Cortex of kidney (tissue), 1 donor: Measurements from ENCODE around the gene PCSK2.

Source experiments
- DNase-seq: peaks from one replicate; lab custom pipeline; 2025; lab: John Stamatoyannopoulos, UW

Gene PCSK2

GRCh38 chr20:17334932-17335331 lies 108.1 kb downstream of the PCSK2 start:
- no peak for DNase-seq

- DNase-seq = no peak
These were observed 112.2 kb downstream of the PCSK2 start for GRCh38 chr20:17339000-17339399.

GRCh38 chr20:17343091-17343490 lies 116.3 kb downstream of the PCSK2 start:
- no peak for DNase-seq

GRCh38 chr20:17343656-17344452 lies 117.0 kb downstream of the PCSK2 start:
- DNase-seq = no peak

GRCh38 chr20:17344790-17345189 lies 118.0 kb downstream of the PCSK2 start:
- no peak for DNase-seq

GRCh38 chr20:17345321-17345720 lies 118.5 kb downstream of the PCSK2 start:
- no peak for DNase-seq

- DNase-seq = no peak
These were observed 123.5 kb downstream of the PCSK2 start for GRCh38 chr20:17350321-17350720.

GRCh38 chr20:17357238-17357637 lies 130.4 kb downstream of the PCSK2 start:
- DNase-seq = no peak

- DNase-seq = no peak
These were observed 132.0 kb downstream of the PCSK2 start for GRCh38 chr20:17358854-17359253.

GRCh38 chr20:17364681-17365080 lies 137.8 kb downstream of the PCSK2 start:
- DNase-seq = no peak

GRCh38 chr20:17365831-17366230 lies 139.0 kb downstream of the PCSK2 start:
- DNase-seq = no peak

- no peak for DNase-seq
These were observed 142.7 kb downstream of the PCSK2 start for GRCh38 chr20:17369506-17369905.

- DNase-seq = no peak
These were observed 146.1 kb downstream of the PCSK2 start for GRCh38 chr20:17372806-17373440.

- no peak for DNase-seq
These were observed 147.2 kb downstream of the PCSK2 start for GRCh38 chr20:17374086-17374485.

GRCh38 chr20:17376031-17376430 lies 149.2 kb downstream of the PCSK2 start:
- DNase-seq = no peak

GRCh38 chr20:17377231-17377630 lies 150.4 kb downstream of the PCSK2 start:
- no peak for DNase-seq

GRCh38 chr20:17379651-17380050 lies 152.8 kb downstream of the PCSK2 start:
- no peak for DNase-seq

- no peak for DNase-seq
These were observed 154.0 kb downstream of the PCSK2 start for GRCh38 chr20:17380801-17381200.

GRCh38 chr20:17381724-17382123 lies 154.9 kb downstream of the PCSK2 start:
- DNase-seq = no peak

- DNase-seq = no peak
These were observed 159.0 kb downstream of the PCSK2 start for GRCh38 chr20:17385798-17386197.

- no peak for DNase-seq
These were observed 163.8 kb downstream of the PCSK2 start for GRCh38 chr20:17390655-17391054.

- DNase-seq = no peak
These were observed 164.4 kb downstream of the PCSK2 start for GRCh38 chr20:17391127-17391771.

GRCh38 chr20:17394411-17394810 lies 167.6 kb downstream of the PCSK2 start:
- DNase-seq = no peak
